SH-SY5Y (cell line): Measurements from ENCODE around the gene ATP4A.

Experiments used
- GATA2 ChIP-seq: IDR thresholded peaks from 2 replicates; pipeline ENCODE4 v1.6.1; 2011; ENCODE audit warnings: mild to moderate bottlenecking, low read depth, low read length
- GATA3 ChIP-seq: IDR thresholded peaks from 2 replicates; pipeline ENCODE4 v1.6.1; 2011; ENCODE audit warnings: low read depth, mild to moderate bottlenecking, low read length, moderate library complexity

DNA sequence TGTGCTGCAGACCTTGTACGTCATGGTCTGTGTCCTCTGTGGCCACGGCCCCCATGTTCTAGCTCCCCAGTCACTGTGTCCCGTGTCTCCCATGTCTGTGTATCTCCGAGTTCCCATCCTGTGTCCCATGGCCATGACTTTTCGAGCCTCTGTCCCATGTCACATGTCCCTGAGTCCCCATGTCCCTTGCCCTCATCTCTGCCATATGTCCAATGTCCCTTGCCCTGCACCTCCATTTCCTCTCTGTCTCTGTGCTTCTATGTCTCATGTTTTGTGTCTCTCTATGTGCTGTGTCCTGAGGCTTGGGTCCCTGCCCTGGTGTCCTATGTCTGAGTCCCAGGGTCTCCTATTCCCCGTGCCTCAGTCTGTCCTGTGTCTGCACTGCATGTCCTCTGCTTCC is 2.0 kb downstream of the ATP4A start:
- TF ChIP-seq GATA2 (no peak), GATA3 (no peak)
